ENCODE measurements around the gene TEX52.

TEX52 gene

DNA sequence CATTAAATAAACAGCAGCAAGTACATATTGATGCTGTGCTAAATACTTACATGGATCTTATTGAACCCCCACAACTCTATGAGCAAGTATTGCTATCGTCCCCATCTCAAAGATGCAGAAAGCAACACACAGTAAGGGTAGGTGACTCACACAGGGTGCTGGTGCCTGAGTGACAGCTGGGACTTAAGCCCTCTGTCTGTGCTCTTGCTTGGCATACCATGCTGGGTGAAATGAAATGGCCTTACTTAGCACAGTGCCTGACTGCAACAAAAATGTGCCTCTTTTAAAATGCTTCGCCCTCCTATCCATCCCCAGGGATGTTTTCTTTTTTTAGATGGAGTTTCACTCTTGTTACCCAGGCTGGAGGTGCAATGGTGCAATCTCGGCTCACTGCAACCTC lies 788 bp downstream of the TEX52 start:
- H3K4me3 ChIP-seq (replicated peaks; ENCODE audit: low read depth, low read length): no peak overlapping the region
- no peak for DNase-seq (ENCODE audit: low read depth)
- TF ChIP-seq, protein P1, sequence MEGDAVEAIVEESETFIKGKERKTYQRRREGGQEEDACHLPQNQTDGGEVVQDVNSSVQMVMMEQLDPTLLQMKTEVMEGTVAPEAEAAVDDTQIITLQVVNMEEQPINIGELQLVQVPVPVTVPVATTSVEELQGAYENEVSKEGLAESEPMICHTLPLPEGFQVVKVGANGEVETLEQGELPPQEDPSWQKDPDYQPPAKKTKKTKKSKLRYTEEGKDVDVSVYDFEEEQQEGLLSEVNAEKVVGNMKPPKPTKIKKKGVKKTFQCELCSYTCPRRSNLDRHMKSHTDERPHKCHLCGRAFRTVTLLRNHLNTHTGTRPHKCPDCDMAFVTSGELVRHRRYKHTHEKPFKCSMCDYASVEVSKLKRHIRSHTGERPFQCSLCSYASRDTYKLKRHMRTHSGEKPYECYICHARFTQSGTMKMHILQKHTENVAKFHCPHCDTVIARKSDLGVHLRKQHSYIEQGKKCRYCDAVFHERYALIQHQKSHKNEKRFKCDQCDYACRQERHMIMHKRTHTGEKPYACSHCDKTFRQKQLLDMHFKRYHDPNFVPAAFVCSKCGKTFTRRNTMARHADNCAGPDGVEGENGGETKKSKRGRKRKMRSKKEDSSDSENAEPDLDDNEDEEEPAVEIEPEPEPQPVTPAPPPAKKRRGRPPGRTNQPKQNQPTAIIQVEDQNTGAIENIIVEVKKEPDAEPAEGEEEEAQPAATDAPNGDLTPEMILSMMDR (IDR thresholded peaks at IDR 0.05; ENCODE audit: low read length, missing control alignments): no peak

DNA sequence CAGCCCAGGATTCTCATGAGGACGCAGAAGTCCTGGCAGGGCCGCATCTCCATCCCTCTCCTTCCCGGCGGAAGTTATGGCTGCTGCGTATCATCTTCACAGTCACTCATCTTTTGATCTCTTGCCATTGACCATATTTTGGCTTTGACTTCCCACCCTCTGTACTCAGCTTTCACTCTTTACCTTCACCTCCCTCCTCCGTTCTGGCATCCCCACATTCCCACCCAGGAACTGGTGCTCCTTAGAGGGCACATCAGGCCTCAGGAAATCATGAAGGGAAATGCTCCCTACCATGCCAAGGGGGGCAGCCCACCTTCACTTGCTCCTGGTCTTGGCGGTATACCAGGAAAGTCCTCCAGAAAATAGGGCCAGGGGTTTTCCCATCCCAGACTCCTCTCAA lies 1.3 kb downstream of the TEX52 start:
- no peak for DNase-seq (ENCODE audit: low read depth)
- no peak overlapping the region for H3K4me3 ChIP-seq (replicated peaks; ENCODE audit: low read depth, low read length)
- TF ChIP-seq, protein P1 (IDR thresholded peaks at IDR 0.05; ENCODE audit: low read length, missing control alignments): no peak

DNA sequence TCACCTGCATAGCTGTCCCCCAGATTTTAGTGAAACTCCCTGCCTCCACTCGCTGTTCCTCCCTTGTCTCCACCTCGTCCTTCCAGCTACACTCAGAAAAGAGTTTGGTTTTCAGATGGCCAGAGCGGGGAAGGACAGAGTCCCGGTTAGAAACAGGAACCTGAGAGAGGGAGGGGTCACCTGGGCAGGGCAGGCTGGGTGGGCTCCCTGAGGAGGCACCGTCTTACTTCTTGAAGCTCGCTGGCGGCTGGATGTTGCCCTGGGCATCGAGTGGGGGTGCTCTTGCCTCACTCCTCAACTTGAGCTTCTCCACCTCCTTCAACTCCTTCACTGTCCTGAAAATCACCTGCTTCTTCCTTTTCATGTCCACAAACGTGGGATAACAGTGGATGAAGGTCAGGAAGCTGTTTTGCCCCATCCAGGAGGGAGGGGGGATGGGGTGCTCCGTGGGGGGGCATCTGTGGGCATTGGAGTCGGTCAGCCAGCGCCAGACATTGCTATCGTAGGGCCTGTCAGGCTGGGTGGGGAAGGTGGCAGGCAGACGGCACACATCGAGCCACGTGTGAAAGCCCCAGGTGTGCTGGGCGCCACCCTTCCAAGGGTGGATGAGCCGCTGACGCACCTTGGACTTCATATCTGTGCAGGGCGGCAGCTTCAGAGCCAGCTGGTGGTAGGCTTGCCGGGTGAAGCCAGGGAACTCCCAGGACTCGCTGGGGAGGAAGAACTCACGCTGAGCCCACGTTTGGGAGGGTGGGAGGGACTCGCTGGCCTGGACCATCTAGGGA lies 2.0 kb downstream of the TEX52 start:
- no peak overlapping the region for H3K4me3 ChIP-seq (replicated peaks; ENCODE audit: low read depth, low read length)
- TF ChIP-seq, protein P1 (IDR thresholded peaks at IDR 0.05; ENCODE audit: low read length, missing control alignments): no peak
- no peak for DNase-seq (ENCODE audit: low read depth)

DNA sequence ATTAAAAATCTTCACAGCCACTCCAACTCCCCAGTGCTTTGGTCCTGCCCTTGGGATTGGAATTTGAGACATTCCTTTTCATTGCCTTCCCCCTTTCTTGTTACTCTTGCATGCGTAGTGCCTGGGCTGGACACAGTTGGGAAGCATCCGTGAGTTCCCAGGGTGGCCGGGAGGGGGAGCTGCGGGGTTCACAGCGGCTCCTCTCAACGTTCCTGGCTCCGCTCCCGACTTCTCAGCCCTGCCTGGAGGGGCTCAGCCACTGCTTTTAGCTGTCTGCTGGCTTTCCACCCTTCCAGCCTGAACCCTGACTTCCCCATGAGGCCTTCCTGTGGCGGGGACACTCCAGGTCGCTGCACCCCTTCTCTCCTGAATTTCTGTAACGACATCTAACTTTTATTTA lies 3.2 kb downstream of the TEX52 start:
- H3K4me3 ChIP-seq (replicated peaks; ENCODE audit: low read depth, low read length): no peak overlapping the region
- peak; percentile 82 for DNase-seq (ENCODE audit: low read depth)
- TF ChIP-seq, protein P1 (IDR thresholded peaks at IDR 0.05; ENCODE audit: low read length, missing control alignments): peak; percentile 95

DNA sequence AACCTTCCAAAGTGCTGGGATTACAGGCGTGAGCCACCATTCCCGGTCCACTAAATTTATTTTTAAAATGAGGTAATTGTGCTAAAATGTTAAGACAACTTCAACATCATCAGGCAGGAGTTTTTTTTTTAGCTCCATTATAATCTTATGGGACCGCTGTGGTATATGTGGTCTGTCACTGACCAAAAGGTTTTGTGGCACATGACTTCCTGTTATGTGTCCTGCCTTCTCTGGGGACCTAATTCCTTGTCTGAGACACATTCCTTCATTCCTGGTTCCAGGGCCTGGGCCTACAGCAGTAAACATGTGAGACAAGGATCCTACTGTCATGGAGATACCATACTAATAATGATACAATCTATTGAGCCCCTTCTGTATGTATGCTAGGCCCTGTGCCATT lies 4.9 kb downstream of the TEX52 start:
- DNase-seq (ENCODE audit: low read depth): no peak
- TF ChIP-seq, protein P1 (IDR thresholded peaks at IDR 0.05; ENCODE audit: low read length, missing control alignments): no peak
- no peak overlapping the region for H3K4me3 ChIP-seq (replicated peaks; ENCODE audit: low read depth, low read length)

DNA sequence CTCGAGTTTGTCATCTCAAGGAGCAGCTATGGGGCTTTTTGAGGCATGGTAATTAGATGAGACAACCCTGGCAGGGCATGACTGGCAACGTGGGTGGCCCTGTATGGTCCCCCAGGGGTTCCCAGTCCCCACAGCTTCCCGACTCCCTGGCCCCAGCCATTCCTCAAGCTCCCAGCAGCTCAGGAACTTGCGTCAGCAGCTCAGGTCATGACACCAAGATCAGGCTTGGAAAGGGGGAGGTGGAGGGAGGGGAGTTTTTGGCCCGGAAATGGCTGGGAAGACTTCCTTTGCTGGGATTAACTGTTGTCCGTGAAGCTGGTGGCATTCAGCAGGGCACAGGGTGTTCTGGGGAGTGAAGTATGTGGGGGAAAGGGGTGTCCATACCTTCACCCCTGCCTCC lies 11.6 kb downstream of the TEX52 start:
- TF ChIP-seq, protein P1 (IDR thresholded peaks at IDR 0.05; ENCODE audit: low read length, missing control alignments): no peak
- no peak overlapping the region for H3K4me3 ChIP-seq (replicated peaks; ENCODE audit: low read depth, low read length)
- peak; percentile 84 for DNase-seq (ENCODE audit: low read depth)

DNA sequence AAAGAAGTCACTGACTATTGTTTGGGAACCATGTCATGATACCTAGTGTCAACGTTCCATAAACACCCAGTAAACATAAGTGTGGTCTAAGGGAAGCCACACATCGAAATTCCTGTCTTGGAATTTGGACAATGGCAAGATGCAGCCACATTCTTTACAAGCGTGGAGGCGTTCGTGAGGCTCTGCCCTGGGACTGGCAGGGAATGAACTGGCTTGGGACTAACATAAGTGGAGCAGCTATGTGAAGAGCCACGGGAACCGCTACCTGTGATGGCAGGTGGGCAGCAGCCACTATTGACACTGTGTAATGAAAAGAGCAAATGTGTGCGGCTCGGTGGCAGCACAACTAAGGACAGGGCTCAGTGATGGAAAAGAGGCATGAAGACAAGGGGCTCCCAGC lies 12.1 kb downstream of the TEX52 start:
- TF ChIP-seq, protein P1 (IDR thresholded peaks at IDR 0.05; ENCODE audit: low read length, missing control alignments): no peak
- no peak overlapping the region for H3K4me3 ChIP-seq (replicated peaks; ENCODE audit: low read depth, low read length)
- peak; percentile 18 for DNase-seq (ENCODE audit: low read depth)
